Stimulated activated CD8-positive, alpha-beta memory T cell treated with anti-CD3 and anti-CD28 coated beads, Interleukin-2, amount 100 ng/mL, for 48 hours (primary cell): ENCODE data around the gene CDKN2AIPNL.
"Not testable (repeated sequence)": the region's sequence is repeated elsewhere in the genome, so short reads cannot be mapped to it uniquely, and the experiment has no call there.

Experiments used
- DNase-seq, 2 donors: peaks; one replicate each; pipeline ENCODE4 v3.0.0-alpha.2; 2020; ENCODE audit warnings: low read depth in 2 of 2

The CDKN2AIPNL gene

DNA sequence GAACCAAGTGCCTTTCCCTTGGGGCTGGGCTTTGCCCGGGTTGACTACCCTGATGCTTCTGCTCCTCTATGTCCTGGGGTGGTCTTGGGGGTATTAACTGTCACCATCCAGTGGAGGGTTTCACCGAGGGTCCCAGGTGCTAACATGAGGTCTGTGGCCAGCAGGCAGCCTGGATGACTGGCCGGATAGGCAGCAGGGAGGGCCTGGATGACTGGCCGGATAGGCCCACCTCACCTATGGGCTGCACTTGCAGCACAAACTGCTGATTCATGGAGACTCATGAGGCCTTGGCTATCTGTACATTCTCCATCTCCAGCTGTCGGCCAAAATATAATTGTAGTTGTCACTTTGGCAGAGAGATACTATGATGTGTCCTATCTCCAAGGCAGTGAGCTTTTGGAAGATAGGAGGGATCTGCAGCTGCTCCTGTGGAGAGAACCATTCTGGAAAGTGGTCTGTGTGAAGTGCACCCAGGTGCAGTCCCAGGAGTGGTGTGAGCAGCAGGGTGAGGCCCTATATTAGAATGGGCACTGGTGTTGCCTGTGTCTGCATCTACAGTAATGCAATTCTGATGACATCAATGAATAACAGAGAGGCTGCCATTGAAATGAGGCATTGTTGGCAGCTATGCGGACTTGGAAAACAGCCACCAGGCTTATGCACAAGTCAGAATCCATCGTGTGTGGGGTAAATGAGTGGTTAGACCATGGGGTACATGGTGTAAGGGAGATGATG, 26.3 kb upstream of the CDKN2AIPNL start:
- DNase-seq, result no peak

DNA sequence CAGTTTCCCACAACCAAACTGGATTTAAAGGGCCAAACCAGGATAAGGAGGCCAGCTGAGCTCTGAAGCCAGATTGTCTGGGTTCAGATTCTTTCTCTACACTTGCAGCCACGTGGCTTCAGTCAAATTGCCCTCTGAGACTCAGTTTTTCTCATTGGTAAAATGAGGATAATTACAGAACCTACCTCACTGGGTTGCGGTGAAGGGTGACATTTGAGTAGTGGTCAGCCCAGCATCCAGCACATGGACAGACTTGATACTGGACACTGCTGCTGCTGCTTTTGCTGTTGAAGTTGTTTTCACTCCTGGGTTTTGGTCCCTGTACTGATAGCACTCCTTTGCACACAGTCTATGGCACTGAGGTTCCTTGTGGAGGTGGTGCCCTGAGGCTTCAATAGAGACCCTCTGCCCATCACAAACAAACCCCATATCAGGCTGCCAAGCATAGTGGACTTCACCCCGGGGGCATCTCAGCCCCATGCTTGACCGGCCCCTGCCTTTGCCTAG, 25.7 kb upstream of the CDKN2AIPNL start:
- DNase-seq, result no peak

DNA sequence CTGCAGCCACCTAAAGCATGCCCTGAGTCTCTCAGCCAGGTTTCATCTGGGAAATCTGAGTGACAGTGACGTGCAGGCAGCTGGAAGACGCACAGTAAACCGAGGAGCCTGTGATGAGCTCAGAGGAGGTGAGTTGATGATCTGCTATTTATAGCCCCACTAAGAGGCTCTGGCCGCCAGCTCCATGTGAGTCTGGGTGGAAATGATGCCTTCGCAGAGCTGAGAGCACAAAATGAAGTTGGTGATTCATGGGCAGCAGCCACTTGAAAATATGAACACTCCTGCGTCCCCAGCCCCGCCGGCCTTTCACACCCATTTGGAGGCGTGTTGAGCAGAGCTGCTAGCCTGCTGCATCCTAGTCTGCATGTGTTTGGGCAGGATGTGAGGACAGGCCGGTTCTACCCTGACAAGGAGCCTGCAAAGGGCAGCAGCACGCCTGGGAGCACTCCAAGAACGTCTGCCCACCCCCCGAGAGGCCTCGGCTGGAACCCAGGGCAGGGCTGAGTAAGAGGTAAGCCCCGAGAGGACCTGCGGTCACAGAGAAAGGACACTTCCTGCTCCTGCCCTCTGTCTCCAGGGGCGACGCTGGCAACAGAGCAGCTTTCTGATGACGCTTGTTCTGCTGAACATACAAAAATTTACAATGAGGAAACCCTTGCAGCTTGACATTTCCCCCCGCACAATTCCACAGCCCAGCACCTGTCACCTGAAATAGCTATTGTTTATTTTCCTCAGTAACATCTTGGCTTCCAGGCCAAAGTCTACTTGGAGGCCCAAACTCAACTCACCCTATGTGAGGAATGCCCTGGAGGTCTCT, 25.1 kb upstream of the CDKN2AIPNL start:
- peak; percentile 31 to 39 for DNase-seq

DNA sequence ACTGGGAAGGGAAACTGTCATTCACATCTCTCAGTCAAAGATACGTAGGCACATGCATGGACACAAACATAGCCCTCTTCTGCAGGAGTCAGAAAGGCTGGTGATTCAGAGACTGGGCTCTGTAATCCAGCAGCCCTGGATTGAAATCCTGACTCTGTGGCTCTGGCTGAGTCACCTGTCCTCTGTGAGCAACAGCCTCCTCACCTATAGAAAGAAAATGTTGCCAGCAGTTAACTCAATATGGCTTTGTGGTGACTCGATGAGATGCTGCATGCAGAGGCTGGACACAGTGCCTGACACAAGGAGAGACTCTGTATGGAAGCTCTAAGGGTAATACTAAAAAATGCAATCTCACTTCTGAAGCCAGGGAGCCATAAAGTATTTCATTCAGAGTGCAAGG, 23.9 kb upstream of the CDKN2AIPNL start:
- no peak for DNase-seq

DNA sequence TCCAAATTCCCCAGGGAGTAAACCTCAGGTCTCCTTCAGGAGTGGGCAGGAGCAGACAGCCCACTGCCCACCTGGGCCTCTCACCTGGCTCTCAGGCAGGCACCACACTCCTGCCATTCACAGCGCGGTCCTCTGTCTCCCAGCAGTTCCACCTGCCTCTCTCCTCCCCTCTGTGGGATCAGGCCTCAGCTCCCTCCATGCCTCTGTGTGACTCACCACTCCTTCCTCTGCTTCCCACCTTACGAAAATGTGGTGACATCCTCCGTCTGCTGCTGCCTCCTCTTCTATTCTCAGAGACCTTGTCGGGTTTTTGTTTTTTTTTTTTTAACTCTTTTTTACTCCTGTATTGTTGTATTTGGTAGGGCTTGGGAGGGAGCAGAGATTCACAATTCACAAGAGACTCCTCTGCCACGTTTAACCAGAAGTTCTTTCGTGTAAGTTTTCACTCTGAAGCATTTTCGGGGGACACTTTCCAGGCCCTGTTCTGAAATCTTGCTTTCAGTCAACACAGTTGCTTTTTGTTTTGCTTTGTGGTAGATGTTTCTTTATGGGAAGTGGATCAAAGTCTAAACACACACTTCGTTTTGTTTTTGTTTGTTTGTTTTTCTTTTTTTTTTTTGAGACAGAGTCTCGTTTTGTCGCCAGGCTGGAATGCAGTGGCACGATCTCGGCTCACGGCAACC, 21.1 kb upstream of the CDKN2AIPNL start:
- DNase-seq, result no peak

DNA sequence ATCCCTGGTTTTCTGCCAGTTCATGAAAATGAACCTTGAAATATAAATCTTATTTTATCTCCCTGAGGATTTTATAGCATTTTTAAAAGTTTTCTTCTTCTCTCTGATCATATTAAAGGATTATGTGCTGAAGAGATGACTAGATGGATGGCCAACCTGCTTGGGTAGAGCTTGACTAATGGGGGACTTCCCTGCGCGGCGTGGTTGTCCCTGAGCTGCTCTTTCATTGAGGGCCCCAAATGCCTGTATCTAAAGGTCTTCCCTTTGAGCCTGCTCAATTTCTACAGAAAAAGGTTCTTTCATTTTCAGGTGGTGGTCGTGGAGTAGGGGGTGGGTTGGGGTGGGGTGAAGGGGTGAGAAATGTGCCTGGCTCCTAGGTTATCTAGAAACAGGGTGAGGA, 20.5 kb upstream of the CDKN2AIPNL start:
- peak in 1 of 2 donors; percentile 30 for DNase-seq

DNA sequence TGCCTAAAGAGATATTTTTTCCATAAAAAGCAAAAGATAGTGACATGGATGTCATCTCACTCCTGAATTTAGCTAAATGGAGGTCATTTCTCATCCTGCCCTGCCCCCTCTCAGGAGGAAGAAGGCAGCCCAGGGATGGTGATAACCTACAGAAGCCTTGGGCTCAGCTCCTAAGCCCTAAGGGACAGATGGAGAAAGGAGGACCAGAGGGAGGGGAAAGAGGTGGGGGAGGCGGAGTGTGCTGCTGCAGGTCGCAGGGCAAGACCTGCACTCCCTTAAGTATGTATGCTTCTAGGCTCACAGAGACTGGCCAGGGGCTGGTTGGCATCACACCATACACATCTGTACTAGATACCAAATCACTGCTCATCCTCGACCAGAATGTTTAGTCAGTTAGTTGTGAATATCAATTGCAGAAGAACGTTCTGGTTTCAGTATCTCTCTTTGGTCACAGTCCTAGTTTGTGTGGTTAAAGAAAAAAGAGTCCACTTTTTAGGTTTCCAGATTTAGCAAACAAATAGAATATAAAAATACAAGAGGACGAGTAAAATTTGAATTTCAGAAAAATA, 18.4 kb upstream of the CDKN2AIPNL start:
- no peak for DNase-seq

DNA sequence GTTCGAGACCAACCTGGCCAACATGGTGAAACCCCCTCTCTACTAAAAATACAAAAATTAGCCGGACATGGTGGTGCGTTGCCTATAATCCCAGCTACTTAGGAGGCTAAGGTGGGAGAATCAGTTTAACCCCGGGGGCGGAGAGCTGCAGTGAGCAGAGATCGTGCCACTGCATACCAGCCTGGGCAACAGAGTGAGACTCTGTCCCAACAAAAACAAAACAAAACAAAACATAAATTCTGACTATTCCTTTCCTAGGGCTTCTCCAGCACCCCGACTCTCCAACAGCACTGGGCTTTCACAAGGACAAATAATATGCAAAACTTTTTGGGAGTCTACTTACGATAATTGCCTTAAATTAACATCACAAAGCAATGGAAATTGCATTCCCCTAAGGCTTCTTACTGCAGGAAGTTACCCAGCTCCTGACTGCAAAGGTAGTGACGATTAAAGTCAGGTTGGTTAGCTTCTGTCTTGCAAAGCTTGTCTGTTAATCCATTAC, 15.9 kb upstream of the CDKN2AIPNL start:
- no peak for DNase-seq

DNA sequence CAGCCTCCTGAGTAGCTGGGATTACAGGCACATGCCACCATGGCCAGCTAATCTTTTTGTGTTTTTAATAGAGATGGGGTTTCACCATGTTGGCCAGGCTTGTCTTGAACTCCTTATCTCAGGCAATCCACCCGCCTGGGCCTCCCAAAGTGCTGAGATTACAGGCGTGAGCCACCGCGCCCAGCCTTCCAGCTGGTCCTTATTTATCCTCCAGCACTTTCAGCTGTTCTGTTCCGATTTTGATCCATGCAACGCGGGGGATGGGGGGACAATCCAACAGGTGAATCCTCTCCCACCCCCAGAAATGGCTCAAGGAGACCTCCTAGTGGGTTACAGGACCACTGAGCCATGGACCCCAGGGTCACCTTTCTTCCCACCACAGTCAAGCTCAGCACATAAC, 14.7 kb upstream of the CDKN2AIPNL start:
- no peak for DNase-seq

DNA sequence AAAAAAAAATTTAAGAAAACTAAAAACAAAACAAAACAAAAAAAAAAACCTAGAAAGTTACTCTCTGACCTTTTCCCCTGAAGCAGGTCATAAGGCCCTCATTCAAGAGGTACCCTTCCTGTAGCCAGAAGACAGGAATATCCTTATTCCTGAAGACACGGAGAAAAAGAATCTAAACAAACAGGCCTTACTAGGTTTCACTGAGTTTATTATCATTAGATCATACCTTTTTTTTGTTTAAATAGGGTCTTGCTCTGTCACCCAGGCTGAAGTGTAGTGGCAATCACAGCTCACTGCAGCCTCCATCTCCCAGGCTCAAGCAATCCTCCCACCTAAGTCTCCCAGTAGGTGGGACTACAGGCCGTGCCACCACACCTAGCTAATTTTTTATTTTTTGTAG, 11.7 kb upstream of the CDKN2AIPNL start:
- DNase-seq, result no peak

DNA sequence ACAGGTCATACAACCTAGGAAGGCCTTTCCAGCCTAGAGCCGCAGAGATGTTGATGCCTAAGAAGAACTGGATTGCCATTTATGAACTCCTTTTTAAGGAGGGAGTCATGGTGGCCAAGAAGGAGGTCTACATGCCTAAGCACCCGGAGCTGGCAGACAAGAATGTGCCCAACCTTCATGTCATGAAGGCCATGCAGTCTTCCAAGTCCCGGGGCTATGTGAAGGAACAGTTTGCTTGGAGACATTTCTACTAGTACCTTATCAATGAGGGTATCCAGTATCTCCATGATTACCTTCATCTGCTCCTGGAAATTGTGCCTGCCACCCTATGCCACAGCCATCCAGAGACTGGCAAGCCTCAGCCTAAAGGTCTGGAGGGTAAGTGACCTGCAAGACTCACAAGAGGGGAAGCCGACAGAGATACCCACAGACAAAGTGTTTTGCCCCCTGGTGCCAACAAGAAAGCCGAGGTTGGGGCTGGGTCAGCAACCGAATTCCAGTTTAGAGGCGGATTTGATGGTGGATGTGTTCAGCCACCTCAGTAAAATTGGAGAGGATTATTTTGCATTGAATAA, 11.2 kb upstream of the CDKN2AIPNL start:
- no peak for DNase-seq

DNA sequence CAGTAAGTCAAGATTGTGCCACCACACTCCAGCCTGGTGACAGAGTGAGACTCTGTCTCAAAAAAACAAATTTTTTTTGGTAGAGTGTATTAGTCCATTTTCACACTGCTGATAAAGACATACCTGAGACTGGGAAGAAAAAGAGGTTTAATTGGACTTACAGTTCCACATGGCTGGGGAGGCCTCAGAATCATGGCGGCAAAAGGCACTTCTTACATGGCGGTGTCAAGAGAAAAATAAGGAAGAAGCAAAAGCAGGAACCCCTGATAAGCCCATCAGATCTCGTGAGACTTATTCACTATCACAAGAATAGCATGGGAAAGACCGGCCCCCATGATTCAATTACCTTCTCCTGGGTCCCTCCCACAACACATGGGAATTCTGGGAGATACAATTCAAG, 9.4 kb upstream of the CDKN2AIPNL start:
- DNase-seq, result not testable (repeated sequence)

DNA sequence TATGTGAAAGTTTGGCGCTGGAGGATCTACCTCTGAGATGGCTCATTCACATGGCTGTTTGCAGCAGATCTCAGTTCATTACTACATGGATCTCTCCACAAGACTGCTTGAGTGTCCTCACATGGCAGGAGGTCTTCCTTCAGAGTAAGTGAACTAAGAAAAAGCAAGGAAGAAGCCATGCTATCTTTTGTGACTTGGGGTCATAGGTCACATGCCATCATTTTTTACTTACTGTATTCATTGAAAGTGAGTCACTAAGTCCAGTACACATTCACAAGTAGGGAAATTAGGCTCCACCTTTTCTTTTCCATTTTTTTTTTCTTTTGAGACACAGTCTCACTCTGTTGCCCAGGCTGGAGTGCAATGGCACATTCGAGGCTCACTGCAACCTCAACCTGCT, 8.7 kb upstream of the CDKN2AIPNL start:
- DNase-seq, result no peak

DNA sequence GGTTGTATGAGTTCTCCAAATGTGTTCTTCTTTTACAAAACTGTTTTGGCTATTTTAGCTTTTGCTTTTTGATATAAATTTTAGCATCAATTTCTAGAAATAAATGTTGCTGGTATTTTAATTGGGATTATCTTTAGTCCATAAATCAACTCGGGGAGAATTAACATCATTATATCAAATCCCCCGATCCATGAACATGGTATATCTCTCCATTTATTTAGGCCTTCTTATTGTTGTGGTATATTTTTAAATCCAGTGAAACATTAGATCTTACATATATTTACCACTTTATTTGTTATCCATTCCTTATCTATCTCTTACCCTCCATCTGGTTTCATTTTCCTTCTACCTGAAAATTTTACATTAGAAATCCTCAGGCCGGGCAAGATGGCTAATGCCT, 7.3 kb upstream of the CDKN2AIPNL start:
- no peak for DNase-seq

DNA sequence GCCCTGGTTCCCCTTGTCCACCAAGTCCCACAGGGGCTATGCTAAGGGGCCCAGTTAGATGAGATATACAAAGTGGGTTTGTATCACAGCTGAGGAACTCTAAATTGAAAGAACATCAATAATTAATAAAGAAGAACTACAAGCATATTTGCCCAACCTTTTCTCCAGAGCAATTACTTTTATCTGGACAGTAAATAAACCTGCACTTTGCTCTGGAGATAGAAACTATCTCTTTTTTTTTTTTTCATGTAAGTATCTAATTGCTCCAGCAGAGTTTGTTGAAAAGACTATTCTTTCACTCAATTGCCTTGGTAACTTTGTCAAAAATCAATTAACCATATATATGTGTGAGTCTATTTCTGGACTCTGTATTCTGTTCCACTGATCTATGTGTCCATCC, 6.0 kb upstream of the CDKN2AIPNL start:
- DNase-seq, result no peak

DNA sequence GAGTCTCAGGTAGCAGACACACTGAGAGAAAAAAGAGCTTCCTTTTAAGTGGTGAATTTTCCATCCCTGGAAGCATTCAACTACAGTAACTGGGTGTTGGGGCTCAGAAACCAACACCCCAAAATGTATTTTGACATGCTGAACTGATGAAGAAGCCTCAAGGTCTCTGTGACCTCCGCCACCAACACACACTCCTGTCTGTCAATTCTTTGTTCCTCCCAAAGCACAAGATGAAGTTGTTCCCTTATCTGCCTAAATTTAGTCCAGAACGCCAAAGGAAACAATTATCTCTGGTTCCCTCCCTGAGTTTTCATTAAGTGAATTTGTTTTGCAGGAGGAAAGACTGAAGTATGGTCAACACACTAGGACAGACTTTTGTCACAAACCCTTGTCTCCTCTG, 1.4 kb upstream of the CDKN2AIPNL start:
- no peak for DNase-seq

DNA sequence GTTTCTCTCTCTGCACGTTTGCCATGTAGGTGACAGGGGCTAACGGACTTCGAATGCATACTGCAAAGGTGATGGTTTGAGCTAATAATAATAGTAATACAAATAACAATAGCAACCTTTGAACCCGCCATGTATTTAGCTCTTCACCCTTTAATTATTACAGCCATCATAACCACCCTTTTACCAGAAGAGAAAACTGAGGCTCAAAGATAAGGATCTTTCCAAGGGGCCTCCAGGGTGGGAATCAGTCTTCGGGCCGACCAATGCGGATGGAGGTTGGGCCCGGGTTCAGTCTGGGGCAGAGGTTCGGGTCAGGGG, 494 bp downstream of the CDKN2AIPNL start:
- no peak for DNase-seq

DNA sequence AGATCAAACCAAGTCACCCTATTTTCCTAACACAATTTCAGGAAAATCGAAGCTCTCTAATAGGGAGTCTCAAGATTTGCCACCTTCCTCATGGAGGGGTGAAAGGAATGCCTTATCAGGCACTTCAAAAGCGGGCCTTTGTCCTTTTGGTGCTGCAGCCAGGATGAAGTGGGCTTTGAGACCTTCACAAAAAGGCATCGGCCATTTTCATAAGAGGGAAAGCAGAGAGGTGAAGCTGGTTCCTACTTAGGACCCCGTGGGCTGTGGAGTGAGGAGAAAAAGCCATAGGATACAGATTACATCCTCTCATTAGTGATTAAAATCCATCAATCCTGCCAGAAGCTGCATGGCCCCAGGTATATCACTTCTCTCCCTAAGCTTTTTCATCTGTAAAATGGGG, 859 bp downstream of the CDKN2AIPNL start:
- no peak for DNase-seq

DNA sequence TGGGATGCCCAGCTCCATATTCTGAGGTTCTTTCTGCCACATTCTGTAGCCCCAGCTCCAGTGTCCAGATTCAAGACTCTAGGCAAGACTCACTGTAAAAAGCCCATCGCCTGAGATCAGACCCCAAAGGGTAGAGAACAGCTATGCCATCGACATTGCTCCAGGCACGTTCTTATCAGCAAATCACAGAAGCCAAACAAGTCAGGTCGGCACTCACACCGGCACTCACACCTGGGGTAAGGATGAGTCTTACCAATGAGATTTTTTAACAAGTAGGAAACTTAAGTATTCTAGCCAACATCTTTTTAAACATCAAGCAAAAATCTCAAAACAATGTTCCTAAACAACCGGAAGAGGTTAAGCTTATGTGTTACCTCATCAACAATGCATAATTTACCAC, 2.4 kb downstream of the CDKN2AIPNL start:
- DNase-seq, result no peak

DNA sequence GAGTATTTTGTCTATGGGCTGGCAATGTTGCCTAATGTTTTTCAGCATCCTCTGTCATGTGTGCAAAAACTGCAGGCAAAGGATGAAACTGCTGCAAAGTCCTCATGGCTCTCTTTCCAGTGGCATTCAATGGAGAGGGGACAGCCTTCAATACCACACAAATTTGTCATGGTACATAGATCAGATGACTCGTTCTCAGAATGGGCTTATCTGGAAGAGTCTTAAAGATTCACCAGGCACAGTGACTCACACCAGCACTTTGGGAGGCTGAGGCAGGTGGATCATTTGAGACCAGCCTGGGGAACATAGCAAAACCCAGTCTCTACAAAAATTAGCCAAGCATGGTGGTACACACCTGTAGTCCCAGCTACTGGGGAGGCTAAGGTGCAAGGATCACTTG, 5.3 kb downstream of the CDKN2AIPNL start:
- no peak for DNase-seq

DNA sequence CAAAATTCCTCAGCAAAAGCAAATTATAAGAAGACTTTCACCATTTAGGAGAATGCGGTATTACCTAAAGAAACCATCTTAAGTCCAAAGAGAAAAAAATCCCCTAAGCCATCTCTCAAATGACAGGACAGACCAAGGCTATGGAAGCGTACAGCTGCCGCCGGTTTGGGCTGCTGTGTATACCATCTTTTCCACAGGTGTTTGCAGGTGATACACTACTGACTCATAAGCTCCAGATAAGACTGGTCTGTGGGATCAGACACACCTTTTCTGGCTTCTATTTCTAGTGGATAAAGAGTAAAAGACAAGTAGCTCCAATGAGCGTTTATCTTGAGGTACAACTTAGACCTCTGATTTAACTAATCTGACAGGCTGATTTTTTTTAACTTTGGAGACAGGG, 7.7 kb downstream of the CDKN2AIPNL start:
- no peak for DNase-seq

DNA sequence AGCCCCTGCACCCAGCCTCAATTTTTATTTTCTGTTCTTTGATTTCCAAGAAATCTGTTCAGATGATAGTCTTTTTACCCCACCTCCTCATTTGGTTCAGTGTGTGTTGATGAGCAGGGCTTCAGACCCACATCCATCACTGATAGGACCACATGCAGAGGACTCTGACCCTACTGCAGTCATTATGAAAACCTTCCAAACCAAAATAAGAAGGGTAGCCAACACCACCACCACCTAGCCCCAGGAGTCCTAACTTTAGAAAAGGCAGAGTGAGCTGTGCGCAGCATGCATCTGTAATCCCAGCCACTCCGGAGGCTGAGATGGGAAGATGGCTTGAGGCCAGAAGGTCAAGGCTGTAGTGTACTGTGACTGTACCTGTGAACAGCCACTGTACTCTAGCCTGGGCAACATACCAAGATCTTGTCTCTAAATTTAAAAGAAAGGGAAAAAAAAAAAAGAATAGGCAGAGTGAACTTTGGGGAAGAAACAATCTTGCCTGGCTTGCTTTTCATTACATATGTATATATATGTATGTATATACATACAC, 13.0 kb downstream of the CDKN2AIPNL start:
- DNase-seq, result no peak
